B cell (primary cell): ENCODE data around the gene ABCA1. TPM values are rescaled to one million over a fixed set of nuclear protein-coding genes. Genes with fewer than 3 reads are reported as not detected.

Experiments used
- ATAC-seq: fragments of 200-7000 bp; cut with Tn5 transposase; one replicate; pipeline ENCODE4 v1.10.0; 2021; ENCODE audit warnings: low read depth, mild to moderate bottlenecking, moderate number of reproducible peaks, moderate library complexity
- CTCF ChIA-PET: fragments of 350-600 bp; sonication (Branson Sonifier 250); formaldehyde crosslinking; loops from one replicate; lab custom pipeline; 2021; ENCODE audit warnings: antibody characterized with exemption, inconsistent platforms; lab: Charles Lee
- POLR2A ChIA-PET: fragments of 350-600 bp; sonication (Branson Sonifier 250); formaldehyde crosslinking; loops from one replicate; lab custom pipeline; 2021; ENCODE audit warnings: antibody characterized with exemption; lab: Charles Lee
- DNase-seq: peaks from one replicate; pipeline ENCODE4 v3.0.0; 2013
- H2AFZ ChIP-seq: 2 replicates; pipeline ENCODE4 v1.6.1; 2012; ENCODE audit warnings: mild to moderate bottlenecking, low read depth, low read length; ENCODE audit not compliant: insufficient read depth, poor library complexity, severe bottlenecking
- H3K27ac ChIP-seq, 2 donors: 1 replicate in 1 of 2; 2 replicates in 1 of 2; pipeline ENCODE4 v1.5.1; 2012 to 2013; ENCODE audit warnings: low read length in 2 of 2, mild to moderate bottlenecking in 2 of 2, moderate library complexity in 1 of 2
- H3K27me3 ChIP-seq, 4 experiments: fragments of 200-600 bp in 1 of 4; sonication (generic) in 1 of 4; replicated peaks in 1 of 4; 1 replicate in 2 of 4; 2 replicates in 2 of 4; pipeline versions ENCODE4 v1.6.1 to v1.7.0; 2013 to 2016; ENCODE audit warnings: low read length in 3 of 4, mild to moderate bottlenecking in 2 of 4, mixed read lengths in 1 of 4, moderate library complexity in 1 of 4; ENCODE audit not compliant: insufficient read depth in 4 of 4, control insufficient read depth in 3 of 4; ENCODE audit errors: control extremely low read depth in 1 of 4
- H3K36me3 ChIP-seq, 2 experiments: replicated peaks in 1 of 2; 1 replicate in 1 of 2; 2 replicates in 1 of 2; pipeline versions ENCODE4 v1.6.1 to v1.7.1; 2013; ENCODE audit warnings: low read length in 1 of 2; ENCODE audit not compliant: insufficient read depth in 2 of 2, control insufficient read depth in 1 of 2; ENCODE audit errors: control extremely low read depth in 1 of 2, extremely low read depth in 1 of 2
- H3K4me1 ChIP-seq, 2 donors: fragments of 200-600 bp in 1 of 2; sonication (generic) in 1 of 2; 1 replicate in 1 of 2; 2 replicates in 1 of 2; pipeline versions ENCODE4 v1.5.1 to v1.6.1; 2013 to 2017; ENCODE audit warnings: low read length in 2 of 2; ENCODE audit not compliant: control insufficient read depth in 2 of 2, insufficient read depth in 2 of 2
- H3K4me2 ChIP-seq: replicated peaks from 2 replicates; pipeline ENCODE3; 2012; ENCODE audit warnings: mild to moderate bottlenecking, low read depth, low read length; ENCODE audit not compliant: poor library complexity, severe bottlenecking
- H3K4me3 ChIP-seq, 5 experiments: fragments of 200-600 bp in 1 of 5; sonication (generic) in 1 of 5; 1 replicate in 3 of 5; 2 replicates in 2 of 5; pipeline versions ENCODE4 v1.5.1 to v1.7.0; 2011 to 2016; ENCODE audit warnings: low read length in 4 of 5, mild to moderate bottlenecking in 4 of 5, low read depth in 2 of 5, control low read depth in 1 of 5, moderate library complexity in 1 of 5; ENCODE audit not compliant: insufficient read depth in 1 of 5; ENCODE audit errors: control extremely low read depth in 1 of 5, extremely low read depth in 1 of 5
- H3K79me2 ChIP-seq: fragments of 200-600 bp; sonication (generic); one replicate; pipeline ENCODE4 v1.6.0; 2016; ENCODE audit warnings: low read length; ENCODE audit not compliant: control insufficient read depth, insufficient read depth
- H3K9ac ChIP-seq: fragments of 200-600 bp; sonication (generic); 2 replicates; pipeline ENCODE4 v1.6.1; 2017; ENCODE audit warnings: mild to moderate bottlenecking, low read length, moderate library complexity
- H3K9me3 ChIP-seq, 3 donors: one replicate each; pipeline versions ENCODE4 v1.6.1 to v1.7.1; 2013; ENCODE audit warnings: low read length in 2 of 3; ENCODE audit not compliant: control insufficient read depth in 2 of 3, insufficient read depth in 1 of 3; ENCODE audit errors: control extremely low read depth in 1 of 3
- H4K20me1 ChIP-seq: 2 replicates; pipeline ENCODE4 v1.6.0; 2012; ENCODE audit warnings: mild to moderate bottlenecking, low read length; ENCODE audit not compliant: insufficient read depth, control insufficient read depth, poor library complexity, severe bottlenecking
- H3K27ac Mint-ChIP-seq: one replicate; pipeline ENCODE4 v1.8.0; 2021; ENCODE audit warnings: mixed read lengths
- H3K27me3 Mint-ChIP-seq: one replicate; pipeline ENCODE4 v1.8.0; 2021; ENCODE audit warnings: mixed read lengths
- H3K4me1 Mint-ChIP-seq: one replicate; pipeline ENCODE4 v1.8.0; 2021; ENCODE audit warnings: mixed read lengths
- H3K4me3 Mint-ChIP-seq: one replicate; pipeline ENCODE4 v1.8.0; 2021; ENCODE audit warnings: mixed read lengths
- H3K9me3 Mint-ChIP-seq: one replicate; pipeline ENCODE4 v1.8.0; 2022; ENCODE audit warnings: mixed read lengths; ENCODE audit not compliant: insufficient read depth
- CTCF ChIP-seq: fragments of 200-600 bp; IDR thresholded peaks from one replicate; pipeline ENCODE4 v1.8.0; 2022; ENCODE audit warnings: antibody characterized with exemption, mild to moderate bottlenecking
- EZH2 ChIP-seq: IDR thresholded peaks from 2 replicates; pipeline ENCODE4 v1.6.1; 2012; ENCODE audit warnings: borderline replicate concordance, low read depth, mild to moderate bottlenecking, moderate library complexity, low read length; ENCODE audit not compliant: insufficient read depth, poor library complexity, severe bottlenecking
- WGBS: methylation state at CpG from one replicate; pipeline ENCODE4 v1.1.5; 2013; ENCODE audit warnings: missing lambda C conversion rate; ENCODE audit not compliant: insufficient coverage; 5-methylcytosine and 5-hydroxymethylcytosine counted together
- intact Hi-C: fragments of 100-400 bp; cut with micrococcal nuclease; formaldehyde crosslinking; loops from one replicate; pipeline ENCODE4 v1.10.0; 2022
- polyA plus RNA-seq: library from polyadenylated mRNA; depleted of rRNA; stranded (reverse); fragments of >200 nt; gene quantifications from 2 replicates; pipeline ENCODE4 v1.2.3, GENCODE V29; 2012
- total RNA-seq, 2 donors: library from RNA; stranded (reverse); fragments of 120-200 nt in 1 of 2; gene quantifications; 1 replicate in 1 of 2; 2 replicates in 1 of 2; pipeline versions ENCODE4 v1.2.3 to v1.2.4, GENCODE V29; 2013 to 2022

Gene ABCA1
- total and polyA plus RNA-seq, 2 donors (not counting 1 experiment from before 2014, with no cell fraction given): 5.2 to 24.0 TPM

DNA sequence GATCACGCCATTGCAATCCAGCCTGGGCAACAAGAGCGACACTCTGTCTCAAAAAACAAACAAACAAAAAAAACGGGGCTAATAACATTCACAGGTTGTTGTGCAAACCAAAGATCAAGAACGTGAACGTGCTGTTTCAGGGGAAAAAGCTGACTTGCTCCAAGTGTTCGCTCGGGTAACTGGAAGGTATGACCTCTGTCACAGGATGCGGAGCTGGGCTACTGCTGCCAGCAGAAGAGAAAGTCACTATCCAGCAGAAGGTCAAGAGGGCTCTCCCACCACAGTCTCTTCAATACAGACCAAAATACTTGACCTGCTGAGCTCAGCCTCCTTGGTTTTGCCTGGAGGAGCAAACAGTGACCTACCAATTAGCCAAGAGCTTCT lies 59.7 kb downstream of the ABCA1 start:
- TF ChIP-seq EZH2 (no peak), CTCF (no peak)
- Histone ChIP-seq H3K9ac (no peak overlapping the region), H3K4me3 (peak overlapping the region in 1 of 5 experiments; percentile 2), H4K20me1 (peaks cover 25% of the 10 kb centered on the region), H3K79me2 (peaks cover 10% of the 10 kb centered on the region), H3K4me2 (peak overlapping the region; percentile 76), H3K27me3 (no peaks in the 10 kb centered on the region), H3K36me3 (peaks cover 0 to 36% of the 10 kb centered on the region in 2 experiments), H2AFZ (no peak overlapping the region), H3K4me1 (peaks cover 23 to 40% of the 10 kb centered on the region in 2 donors), H3K9me3 (no peaks in the 10 kb centered on the region), H3K27ac (peak overlapping the region; percentile 54 to 69)
- no peak for ATAC-seq
- Mint-ChIP-seq H3K4me3 (peak overlapping the region; percentile 74), H3K9me3 (no peaks in the 10 kb centered on the region), H3K4me1 (peaks cover 41% of the 10 kb centered on the region), H3K27ac (peak overlapping the region; percentile 81), H3K27me3 (no peaks in the 10 kb centered on the region)
- POLR2A ChIA-PET: interaction anchor here (0.7 to 2.4 kb wide), 4 partner anchors 56 to 825 kb away, joined by 4 to 18 read pairs (median 9); no protein-coding TSS in a partner anchor
- WGBS: 87% methylated on average over 8 of the region's 8 CpGs
- no peak for DNase-seq
- CTCF ChIA-PET: interaction anchor here (0.7 to 4.1 kb wide), 10 partner anchors 8 to 376 kb away, joined by 3 to 22 read pairs (median 4); partner anchors contain the start of genes ABCA1 and SLC44A1
- intact Hi-C loops: loop anchor here (2.0 kb wide), 2 partner anchors 59 to 123 kb away; no protein-coding TSS in a partner anchor

DNA sequence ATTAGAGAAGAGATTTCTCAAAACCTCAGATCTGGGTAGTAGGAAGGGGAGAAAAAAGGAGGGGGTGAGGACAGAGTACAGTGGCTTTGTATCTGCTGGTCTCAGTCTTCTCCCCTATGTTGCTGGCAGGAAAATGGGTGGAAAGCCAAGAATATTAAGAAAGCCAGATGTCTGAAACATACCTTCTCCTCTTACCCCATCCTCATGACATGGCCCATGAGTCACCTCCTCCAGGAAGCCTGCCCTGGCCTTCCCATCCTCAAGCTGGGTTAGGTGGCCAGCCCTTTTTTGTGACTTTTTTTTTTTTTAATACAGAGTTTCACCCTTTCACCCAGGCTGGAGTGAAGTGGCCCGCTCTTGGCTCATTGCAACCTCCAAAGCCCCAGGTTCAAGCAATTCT lies 61.8 kb downstream of the ABCA1 start:
- peaks cover 25% of the 10 kb centered on the region for H4K20me1 ChIP-seq
- no peak overlapping the region for H3K4me3 Mint-ChIP-seq

More for the DNA sequence above, 61.8 kb downstream of the ABCA1 start:
- Histone ChIP-seq H3K9me3 (no peaks in the 10 kb centered on the region), H3K79me2 (peaks cover 10% of the 10 kb centered on the region), H3K4me2 (no peak overlapping the region), H3K27ac (no peak overlapping the region), H3K4me3 (no peak overlapping the region), H3K27me3 (no peaks in the 10 kb centered on the region), H3K9ac (no peak overlapping the region), H2AFZ (no peak overlapping the region), H3K36me3 (peaks cover 0 to 29% of the 10 kb centered on the region in 2 experiments), H3K4me1 (peaks cover 25 to 51% of the 10 kb centered on the region in 2 donors)
- POLR2A ChIA-PET: no interaction called here
- peaks cover 49% of the 10 kb centered on the region for H3K4me1 Mint-ChIP-seq
- no peaks in the 10 kb centered on the region for H3K27me3 Mint-ChIP-seq
- no CpG with 5 or more reads among the region's 1 CpG for WGBS
- CTCF ChIA-PET: no interaction called here
- H3K9me3 Mint-ChIP-seq: no peaks in the 10 kb centered on the region
- intact Hi-C loops: no loop called here
- no peak for DNase-seq
- no peak overlapping the region for H3K27ac Mint-ChIP-seq
- no peak for ATAC-seq
- TF ChIP-seq EZH2 (no peak), CTCF (no peak)
